DMS114 treated with DMSO at 0.1 percent for 48 hours (cell line): ENCODE measurements around the gene UBE2I.

ENCODE experiments used
- DNase-seq: peaks from one replicate; lab custom pipeline; 2025; ENCODE audit not compliant: unreplicated experiment; lab: John Stamatoyannopoulos, UW

The UBE2I gene

DNA sequence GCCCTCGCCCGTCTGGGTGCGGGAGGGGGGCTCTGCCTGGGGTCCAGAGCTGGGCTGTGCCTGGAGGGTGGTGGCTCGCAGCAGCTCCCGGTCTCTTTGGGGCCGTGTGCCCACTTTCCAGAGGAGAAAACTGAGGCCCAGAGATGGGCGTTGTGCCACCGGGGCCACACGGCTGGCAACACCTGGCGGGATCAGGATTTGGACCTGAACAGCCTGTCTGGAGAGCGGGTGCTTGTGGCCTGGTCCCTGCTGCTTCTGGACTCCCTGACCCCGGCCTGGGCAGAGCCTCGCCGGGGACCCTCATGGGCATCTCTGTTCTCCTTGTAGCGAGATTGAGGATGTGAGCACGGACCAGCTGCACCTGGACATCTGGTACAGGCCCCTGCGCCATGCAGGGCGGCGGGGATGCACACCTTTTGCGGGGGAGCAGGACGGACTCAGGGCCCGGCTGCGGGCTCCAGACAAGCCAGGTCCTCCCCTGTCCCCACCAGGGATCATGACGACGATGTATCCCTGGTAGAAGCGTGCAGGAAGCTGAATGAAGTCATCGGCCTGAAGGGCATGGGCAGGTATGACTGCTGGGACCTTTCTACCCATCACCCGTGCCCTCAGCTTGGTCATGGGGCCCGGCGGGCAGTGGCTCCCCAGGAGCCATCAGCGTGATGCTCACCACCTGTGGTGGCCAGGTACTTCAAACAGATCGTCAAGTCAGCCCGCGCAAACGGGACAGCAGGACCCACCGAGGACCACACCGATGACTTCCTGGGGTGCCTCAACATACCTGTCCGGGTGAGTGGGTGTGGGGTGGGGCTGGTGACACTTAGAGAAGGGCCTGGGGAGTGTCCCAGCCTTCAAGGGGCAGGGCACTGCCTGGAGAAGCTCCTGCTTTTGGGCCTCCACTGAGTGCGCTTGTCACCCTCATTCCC is 32.3 kb downstream of the UBE2I start:
- DNase-seq, result no peak

DNA sequence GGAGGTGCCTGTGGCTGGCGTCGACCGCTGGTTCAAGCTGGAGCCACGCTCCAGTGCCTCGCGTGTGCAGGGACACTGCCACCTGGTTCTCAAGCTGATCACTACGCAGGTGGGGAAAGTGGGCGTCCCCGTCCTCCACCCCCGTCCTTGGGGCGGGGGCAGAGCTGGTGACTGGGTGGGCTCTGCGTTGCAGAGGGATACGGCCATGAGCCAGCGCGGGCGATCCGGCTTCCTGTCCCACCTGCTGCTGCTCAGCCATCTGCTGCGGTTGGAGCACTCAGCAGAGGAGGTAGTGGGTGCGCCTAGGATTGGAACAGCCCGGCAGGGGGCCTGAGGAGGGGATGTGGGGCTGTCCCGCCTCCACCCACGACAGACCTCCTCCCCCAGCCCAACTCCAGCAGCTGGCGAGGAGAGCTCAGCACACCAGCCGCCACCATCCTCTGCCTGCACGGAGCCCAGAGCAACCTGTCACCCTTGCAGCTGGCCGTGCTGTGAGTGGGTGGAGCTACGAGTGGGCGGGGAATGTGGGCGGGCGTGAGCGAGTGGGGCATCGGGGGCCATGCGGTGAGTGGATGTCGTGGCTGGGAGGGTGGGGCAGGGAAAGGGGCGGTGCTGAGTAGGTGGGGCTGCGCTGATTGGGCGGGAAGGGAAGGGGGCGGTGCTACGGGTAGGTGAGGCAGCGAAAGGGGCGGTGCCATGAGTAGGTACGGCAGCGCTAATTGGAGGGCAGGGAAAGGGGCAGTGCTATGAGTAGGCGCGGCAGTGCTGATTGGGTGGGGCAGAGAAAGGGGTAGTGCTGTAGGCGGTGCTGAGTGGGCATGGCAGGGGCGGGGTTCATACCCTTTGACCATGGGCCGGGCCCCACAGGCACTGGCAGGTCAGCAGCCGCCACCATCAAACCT is 33.3 kb downstream of the UBE2I start:
- peak; percentile 28 for DNase-seq

DNA sequence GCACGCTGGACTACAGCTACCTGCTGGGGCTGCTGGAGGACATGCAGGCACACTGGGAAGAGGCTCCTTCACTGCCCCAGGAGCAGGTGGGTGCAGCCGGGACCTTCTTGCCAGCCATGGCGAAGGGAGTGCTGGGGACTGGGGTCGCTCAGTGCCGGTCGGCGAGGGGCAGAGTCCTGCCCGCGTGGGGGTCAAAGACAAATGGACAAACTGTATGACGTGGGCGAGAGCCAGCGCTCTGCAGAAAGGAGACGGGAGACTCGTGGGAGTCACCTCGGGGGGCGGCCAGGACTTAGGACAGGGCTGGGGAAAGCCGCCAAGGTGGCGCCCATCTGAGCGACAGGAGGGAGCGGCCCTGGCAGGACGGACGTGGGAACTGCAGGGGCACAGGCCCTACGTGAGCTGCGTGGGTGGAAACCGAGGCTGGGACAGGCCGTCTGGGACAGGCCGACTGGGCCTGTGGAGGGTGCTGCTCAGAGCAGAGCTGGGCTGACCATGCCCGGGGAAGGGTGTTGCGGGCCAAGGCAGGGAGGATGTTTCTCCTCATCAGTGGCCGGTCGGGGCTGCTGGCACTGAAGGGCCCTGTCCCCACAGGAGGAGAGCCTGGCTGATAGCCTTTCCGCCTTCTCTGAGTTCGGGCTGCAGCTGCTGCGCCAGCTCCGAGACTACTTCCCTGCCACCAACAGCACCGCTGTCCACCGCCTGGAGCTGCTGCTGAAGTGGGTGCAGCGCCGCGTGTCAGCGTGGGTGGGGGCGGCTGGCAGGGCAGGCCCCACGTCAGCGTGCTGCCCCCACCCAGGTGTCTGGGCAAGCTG is 34.2 kb downstream of the UBE2I start:
- no peak for DNase-seq

DNA sequence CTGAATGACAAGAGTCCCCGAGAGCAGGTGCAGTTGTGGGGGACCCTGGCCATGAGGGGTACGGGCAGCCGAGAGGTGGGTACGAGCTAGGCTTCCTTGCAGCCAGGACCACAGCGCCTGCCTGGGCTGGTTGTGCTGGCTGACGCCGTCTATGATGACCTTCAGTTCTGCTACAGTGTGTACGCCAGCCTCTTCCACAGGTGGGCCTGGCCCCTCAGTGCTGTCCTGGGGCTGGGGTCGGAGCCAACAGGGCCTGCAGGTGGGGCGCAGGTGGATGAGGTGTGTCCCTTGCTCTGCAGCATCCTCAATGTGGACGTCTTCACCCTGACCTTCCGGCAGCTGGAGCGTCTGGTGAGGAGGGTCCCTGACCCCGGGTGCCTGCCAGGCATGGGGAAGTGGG is 35.1 kb downstream of the UBE2I start:
- DNase-seq, result no peak

DNA sequence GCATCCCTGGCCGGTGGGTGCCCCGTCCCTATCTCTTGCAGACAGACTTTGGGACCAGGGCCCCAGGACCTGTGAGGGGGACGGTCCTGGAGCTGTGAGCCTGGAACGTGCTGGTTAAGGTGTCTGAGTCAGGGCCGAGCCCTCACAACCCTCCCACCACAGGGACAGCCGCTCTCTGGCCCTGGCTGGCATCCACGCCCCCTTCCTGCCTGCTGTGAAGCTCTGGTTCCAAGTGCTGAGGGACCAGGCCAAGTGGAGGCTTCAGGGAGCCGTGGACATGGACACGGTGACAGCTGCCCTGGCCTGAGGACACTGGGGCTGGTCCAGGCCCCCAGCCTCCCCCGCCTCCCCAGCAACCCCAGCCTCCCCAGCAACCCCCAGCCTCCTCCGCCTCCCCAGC is 35.7 kb downstream of the UBE2I start:
- no peak for DNase-seq

DNA sequence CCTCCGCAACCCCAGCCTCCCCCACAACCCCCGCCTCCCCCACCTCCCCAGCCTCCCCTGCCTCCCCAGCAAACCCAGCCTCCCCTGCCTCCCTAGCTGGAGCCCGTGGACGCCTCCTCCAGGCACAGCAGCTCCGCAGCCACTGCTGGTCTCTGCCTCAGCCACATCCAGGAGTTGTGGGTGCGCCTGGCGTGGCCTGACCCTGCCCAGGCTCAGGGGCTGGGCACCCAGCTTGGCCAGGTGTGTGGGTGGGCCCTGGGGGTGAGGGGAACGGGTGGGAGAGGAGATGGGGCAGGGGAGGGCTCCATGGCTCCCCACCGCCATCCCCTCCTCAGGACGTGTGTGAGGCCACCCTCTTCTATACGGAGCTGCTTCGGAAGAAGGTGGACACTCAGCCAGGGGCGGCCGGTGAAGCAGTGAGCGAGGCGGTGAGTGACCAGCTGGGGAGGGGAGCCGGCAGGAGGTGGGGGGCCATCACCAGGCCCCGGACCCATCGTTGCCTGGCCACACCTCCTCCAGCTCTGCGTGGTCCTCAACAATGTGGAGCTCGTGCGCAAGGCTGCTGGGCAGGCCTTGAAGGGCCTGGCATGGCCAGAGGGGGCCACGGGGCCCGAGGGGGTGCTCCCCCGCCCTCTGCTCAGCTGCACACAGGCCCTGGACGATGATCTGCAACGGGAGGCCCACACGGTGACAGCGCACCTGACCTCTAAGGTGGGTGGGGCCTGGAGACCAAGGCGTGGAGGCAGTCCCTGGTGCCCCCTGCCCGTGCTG is 36.4 kb downstream of the UBE2I start:
- no peak for DNase-seq

DNA sequence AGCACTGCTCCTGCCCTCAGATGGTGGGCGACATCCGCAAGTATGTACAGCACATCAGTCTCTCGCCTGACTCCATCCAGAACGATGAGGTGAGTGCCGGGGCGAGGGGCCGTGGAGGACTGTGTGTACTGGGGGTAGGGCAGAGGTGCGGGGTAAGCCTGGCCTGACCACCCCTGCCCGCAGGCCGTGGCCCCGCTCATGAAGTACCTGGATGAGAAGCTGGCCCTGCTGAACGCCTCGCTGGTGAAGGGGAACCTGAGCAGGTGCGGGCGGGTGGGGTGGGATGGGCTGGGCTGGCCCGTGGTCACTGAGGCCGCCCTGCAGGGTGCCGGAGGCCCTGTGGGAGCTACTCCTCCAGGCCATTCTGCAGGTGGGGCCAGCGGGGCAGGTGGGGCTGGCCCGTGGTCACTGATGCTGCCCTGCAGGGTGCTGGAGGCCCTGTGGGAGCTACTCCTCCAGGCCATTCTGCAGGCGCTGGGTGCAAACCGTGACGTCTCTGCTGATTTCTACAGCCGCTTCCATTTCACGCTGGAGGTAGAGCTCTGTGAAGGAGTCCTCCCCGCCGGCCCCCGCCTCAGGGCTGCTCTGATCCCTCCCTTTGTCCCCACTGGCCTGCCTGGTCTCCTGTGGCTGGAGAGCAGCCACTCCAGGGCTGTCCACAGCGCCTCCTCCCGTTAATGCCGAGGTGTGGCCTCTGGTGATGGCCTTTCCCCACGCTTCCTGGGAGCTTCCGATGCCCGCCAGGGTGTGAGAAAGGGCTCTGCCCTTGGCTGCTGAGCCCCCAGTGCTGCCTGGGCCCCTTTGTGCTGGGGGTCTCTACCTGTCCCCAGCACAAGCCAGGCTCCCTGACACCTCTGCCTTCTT is 37.2 kb downstream of the UBE2I start:
- no peak for DNase-seq

DNA sequence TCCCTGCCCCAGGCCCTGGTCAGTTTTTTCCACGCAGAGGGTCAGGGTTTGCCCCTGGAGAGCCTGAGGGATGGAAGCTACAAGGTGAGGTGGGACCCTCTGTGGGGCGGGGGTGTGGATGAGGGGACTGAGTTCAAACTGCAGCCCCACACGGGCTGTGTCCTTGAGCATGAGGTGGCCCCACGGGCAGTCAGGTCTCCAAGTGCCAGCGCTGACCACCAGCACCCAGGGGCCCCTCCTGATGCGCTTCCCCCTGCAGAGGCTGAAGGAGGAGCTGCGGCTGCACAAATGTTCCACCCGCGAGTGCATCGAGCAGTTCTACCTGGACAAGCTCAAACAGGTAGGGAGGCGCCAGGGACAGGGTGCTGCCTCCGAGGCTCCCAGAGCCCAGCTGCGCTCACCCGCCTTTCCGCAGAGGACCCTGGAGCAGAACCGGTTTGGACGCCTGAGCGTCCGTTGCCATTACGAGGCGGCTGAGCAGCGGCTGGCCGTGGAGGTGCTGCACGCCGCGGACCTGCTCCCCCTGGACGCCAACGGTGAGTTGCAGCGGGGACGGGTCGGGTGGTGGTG is 37.9 kb downstream of the UBE2I start:
- no peak for DNase-seq

DNA sequence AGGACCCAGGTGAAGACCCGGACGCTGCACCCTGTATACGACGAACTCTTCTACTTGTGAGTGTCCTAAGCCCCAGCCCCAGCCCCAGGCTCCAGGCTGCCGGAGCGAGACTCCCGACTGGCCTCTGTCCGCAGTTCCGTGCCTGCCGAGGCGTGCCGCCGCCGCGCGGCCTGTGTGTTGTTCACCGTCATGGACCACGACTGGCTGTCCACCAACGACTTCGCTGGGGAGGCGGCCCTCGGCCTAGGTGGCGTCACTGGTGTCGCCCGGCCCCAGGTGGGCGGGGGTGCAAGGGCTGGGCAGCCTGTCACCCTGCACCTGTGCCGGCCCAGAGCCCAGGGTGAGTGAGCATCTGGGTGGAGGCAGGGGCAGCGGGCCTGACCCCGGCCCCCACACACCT is 38.5 kb downstream of the UBE2I start:
- DNase-seq, result no peak

DNA sequence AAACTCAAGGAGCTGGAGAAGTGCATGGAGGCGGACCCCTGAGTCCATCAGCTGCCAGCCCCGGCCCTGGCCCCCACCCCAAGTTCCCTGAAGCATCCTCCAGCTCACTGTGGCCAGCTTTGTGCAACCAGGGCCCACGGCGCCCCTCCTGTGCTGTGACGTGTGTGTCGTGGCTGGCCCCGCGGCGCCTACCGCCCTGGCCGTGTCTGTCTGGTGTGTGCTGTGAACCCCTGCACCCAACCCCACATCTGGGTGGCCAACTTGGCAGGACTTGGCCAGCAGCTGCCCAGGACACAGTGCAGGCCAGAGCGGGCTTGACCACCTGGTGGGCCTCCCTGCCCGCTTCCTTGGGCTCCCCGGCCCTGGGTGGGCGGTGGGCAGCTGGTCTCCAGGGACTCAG is 39.0 kb downstream of the UBE2I start:
- no peak for DNase-seq

DNA sequence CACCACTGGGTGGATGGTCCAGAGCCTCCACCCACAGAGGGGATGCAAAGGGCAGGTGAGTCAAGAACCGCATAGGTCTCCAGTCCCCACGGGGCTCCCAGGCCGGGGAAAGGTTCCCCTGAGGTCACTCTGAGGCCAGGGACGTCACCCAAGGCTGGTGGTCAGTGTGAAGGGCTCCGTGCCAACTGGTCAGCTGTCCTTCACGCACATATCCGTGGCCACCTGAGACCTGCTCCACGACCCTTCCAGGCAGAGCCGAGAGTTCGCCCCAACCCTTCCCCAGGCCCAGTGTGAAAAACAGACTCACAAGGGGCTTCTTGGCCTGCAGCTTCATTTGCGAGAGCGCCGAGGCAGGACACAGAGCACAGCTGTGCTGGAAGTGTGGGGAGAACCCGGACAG is 39.5 kb downstream of the UBE2I start:
- no peak for DNase-seq

DNA sequence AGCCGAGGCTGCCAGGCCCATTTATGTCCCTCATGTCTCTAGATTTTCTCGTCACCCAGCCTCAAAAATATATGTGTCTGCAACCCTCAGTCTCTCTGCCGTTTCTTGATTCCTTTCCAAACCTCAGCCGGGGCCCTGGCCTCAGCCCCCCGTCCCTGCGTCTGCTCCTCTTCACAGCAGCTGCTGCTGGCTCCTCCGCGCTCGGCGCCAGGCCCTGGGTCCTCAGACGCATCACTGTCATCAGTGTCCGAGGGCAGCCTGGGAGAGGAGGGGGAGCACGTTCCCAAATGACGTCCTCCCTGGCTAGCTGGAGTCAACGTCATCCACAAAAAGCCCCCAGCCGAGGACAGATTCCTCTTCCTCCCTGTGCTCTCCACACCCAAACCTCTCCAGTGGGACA is 39.9 kb downstream of the UBE2I start:
- DNase-seq, result no peak

DNA sequence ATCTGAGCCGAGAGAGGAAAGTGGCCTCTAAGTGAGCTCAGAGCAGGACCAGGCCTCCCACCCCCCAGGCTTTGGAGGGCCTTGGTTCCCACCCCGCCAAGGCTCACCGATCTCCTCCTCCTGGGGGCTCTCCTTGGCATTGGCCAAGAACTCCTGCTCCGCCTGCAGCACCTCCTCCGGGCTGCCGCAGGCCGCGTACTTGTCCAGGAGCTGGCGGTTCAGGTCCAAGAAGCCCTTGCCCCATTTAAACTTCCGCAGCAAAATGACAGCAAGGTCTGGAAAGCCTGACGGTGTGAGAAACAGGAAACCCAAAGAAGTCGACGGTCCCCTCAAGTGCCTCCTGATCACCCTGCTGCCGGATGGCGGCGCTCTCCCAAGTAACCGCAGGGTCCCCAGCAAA is 40.5 kb downstream of the UBE2I start:
- DNase-seq, result no peak

DNA sequence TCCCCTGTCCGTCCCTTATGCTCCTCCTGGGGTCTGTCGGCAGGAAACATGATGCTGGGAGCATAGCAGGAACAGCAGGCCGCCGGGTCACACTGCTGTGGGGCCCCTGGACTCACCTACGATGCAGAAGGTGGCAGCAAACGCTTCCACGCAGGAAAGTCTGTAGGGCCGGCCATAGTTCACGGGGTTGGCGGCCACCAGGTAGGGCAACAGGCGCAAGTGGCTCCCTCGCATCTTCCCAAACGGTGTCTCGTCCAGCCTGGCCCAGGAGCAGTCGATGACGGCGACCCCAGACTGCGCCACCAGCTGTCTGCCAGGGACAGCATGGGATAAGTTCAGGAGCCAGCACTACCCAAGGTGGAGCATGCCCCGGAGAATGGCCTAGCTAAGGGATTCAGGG is 41.3 kb downstream of the UBE2I start:
- DNase-seq, result no peak

DNA sequence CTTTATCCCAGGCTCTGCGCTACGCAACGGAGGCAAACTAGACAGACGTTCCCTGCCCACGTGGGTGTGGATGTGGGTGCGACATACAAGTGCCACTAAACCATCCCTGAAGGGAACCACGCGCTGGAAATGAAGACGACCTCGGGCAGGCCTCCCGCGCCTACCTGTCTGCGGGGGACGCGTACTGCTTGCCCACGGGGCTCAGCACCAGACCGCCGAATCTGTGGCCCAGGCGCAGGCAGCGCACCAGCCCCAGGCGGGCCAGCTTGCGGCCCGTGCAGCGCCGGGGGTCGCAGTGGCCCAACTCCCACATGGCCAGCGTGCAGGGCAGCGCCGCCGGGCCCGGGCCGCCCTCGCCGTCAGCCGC is 41.8 kb downstream of the UBE2I start:
- no peak for DNase-seq

DNA sequence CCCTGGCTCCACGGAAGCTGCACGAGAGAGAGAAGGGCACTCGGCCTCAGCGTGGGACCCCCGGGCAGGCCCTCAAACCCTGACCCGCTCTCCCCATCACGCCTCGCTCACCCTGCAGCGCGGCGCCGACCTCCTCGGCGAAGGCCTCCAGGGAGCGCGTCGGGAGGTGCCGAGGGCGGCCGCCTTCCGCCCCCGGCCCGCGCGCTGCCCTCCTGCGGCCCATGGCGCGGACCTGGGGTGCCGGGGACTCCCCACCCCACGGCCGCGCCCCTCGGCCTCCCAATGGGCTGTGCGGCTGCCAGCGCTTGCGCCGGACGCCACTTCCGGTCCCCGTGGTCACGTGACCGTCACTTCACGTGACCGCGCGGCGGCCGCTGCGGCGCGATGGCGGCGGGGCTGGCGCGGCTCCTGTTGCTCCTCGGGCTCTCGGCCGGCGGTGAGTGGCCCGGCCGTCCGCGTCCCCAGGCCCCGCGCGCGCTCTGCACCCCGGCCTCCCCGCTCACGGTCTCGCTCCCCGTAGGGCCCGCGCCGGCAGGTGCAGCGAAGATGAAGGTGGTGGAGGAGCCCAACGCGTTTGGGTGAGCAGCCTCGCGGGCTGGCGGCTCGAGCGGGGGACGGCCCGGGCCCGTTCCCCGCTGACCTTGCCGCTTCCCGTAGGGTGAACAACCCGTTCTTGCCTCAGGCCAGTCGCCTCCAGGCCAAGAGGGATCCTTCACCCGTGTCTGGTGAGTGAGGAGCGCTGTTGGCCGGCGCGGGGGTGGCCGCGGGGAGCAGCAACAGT is 42.3 kb downstream of the UBE2I start, which contains the start of the genes GNPTG and TSR3:
Gene GNPTG, plus strand, starts transcription at position 350 of the 781 bp plus-strand sequence. Its CDS starts 35 bp downstream, at position 385.
Gene TSR3, minus strand, starts transcription at position 297 of the 781 bp plus-strand sequence. Its CDS starts 74 bp downstream, at position 223.
- peak; percentile 31 for DNase-seq

DNA sequence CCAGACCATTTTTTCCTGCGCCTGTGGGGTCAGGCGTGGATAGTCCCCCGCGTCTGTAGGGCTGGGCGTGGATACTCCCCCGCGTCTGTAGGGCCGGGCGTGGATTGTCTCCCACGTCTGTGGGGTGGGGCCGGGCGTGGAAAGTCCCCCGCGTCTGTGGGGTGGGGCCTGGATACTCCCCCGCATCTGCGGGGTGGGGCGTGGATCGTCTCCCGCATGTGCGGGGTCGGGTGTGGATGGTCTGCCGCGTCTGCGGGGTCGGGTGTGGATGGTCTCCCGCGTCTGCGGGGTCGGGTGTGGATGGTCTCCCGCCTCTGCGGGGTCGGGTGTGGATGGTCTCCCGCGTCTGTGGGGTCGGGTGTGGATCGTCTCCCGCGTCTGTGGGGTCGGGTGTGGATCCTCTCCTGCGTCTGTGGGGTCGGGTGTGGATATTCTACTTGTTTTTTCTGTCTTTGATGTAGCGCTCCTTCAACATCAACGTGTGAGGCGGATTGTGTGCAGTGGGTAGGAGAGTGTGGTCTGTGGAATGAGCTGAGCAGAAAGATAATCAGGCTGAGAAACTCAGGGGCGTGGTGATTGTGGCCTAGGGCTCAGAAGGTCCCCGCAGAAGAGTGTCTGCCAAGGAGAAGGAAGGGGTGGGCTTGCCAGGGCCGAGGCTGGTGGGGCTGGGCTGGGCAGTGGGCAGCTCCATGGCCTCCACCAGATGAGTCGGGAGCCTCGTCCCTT is 45.5 kb downstream of the UBE2I start:
- DNase-seq, result no peak

DNA sequence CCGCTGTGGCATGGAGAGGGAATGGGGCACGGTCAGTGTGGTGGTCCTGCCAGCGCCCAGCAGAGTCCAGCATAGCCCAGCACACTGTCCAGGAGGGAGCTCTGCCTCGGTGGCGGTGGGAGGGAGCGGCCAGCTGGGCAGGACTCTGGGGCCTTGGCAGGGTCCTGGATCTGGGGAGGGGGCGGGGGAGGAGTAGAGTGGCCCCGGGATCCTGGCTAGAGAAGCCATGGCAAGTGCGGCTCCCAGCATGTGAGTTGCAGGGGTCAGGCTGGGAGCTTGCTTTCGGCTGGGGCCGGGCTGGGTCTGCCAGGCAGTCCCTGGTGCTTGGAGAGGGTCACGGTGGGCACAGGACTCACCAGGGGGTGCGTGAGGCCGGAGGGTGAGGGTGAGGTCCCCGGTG is 46.2 kb downstream of the UBE2I start:
- DNase-seq, result no peak
